HepG2 (cell line): Measurements from ENCODE around the gene RIPK1. TPM values are rescaled to one million over a fixed set of nuclear protein-coding genes. Genes with fewer than 3 reads are reported as not detected.

Experiments
- FOXO1 ChIP-seq: sonication (generic); formaldehyde crosslinking; IDR thresholded peaks from 2 replicates; pipeline ENCODE4 v1.4.0; 2020; ENCODE audit warnings: missing genetic modification reagents
- HNF1A ChIP-seq, 2 experiments: sonication (generic) in 1 of 2; formaldehyde crosslinking in 1 of 2; IDR thresholded peaks; 2 replicates each; pipeline versions ENCODE4 v1.4.0 to v1.6.1; 2016 to 2020; ENCODE audit warnings: borderline replicate concordance in 1 of 2, low read depth in 1 of 2, mild to moderate bottlenecking in 1 of 2, missing genetic modification reagents in 1 of 2
- HOXD1 ChIP-seq: sonication (generic); formaldehyde crosslinking; IDR thresholded peaks from 2 replicates; pipeline ENCODE4 v1.5.0; 2020; ENCODE audit warnings: missing genetic modification reagents
- NFIC ChIP-seq: IDR thresholded peaks from 2 replicates; pipeline ENCODE4 v1.6.1; 2012; ENCODE audit warnings: mild to moderate bottlenecking, low read length, inconsistent platforms
- NFYB ChIP-seq: sonication (generic); formaldehyde crosslinking; IDR thresholded peaks from 2 replicates; pipeline ENCODE4 v1.4.0; 2020; ENCODE audit warnings: missing genetic modification reagents
- REST ChIP-seq, 2 experiments: IDR thresholded peaks; 2 replicates each; pipeline ENCODE4 v1.6.1; 2011 to 2012; ENCODE audit warnings: low read length in 2 of 2, borderline replicate concordance in 1 of 2, low read depth in 1 of 2, mild to moderate bottlenecking in 1 of 2, moderate library complexity in 1 of 2
- SNAPC5 ChIP-seq: sonication (generic); formaldehyde crosslinking; IDR thresholded peaks from 2 replicates; pipeline ENCODE4 v1.8.1; 2023; ENCODE audit warnings: mild to moderate bottlenecking, missing genetic modification reagents, borderline replicate concordance
- ZNF101 ChIP-seq: sonication (generic); formaldehyde crosslinking; IDR thresholded peaks from 2 replicates; pipeline ENCODE4 v1.4.0; 2020; ENCODE audit warnings: mild to moderate bottlenecking, low read depth, missing genetic modification reagents, borderline replicate concordance
- ZNF17 ChIP-seq: sonication (generic); formaldehyde crosslinking; IDR thresholded peaks from 2 replicates; pipeline ENCODE4 v1.5.0; 2020; ENCODE audit warnings: mild to moderate bottlenecking, missing genetic modification reagents
- ZNF253 ChIP-seq: sonication (generic); formaldehyde crosslinking; IDR thresholded peaks from 2 replicates; pipeline ENCODE4 v1.8.0; 2022; ENCODE audit warnings: mild to moderate bottlenecking, missing genetic modification reagents, borderline replicate concordance
- ZNF30 ChIP-seq: sonication (generic); formaldehyde crosslinking; IDR thresholded peaks from 2 replicates; pipeline ENCODE4 v1.5.0; 2020; ENCODE audit warnings: mild to moderate bottlenecking, missing genetic modification reagents
- ZNF331 ChIP-seq: sonication (generic); formaldehyde crosslinking; IDR thresholded peaks from 2 replicates; pipeline ENCODE4 v1.4.0; 2020; ENCODE audit warnings: missing genetic modification reagents
- ZNF646 ChIP-seq: sonication (generic); formaldehyde crosslinking; IDR thresholded peaks from 2 replicates; pipeline ENCODE4 v1.9.0; 2021; ENCODE audit warnings: mild to moderate bottlenecking, missing genetic modification reagents
- polyA plus RNA-seq, 8 experiments: library from polyadenylated mRNA; depleted of rRNA in 3 of 8; stranded (reverse) in 7 of 8; unstranded in 1 of 8; fragments of >200 nt; fragmentation: Illumina TruSeq in 4 of 8; extraction: Trizol in 4 of 8; gene quantifications; 2 replicates each; pipeline versions ENCODE4 v1.2.1 to v1.2.3, GENCODE V29; 2011 to 2016; ENCODE audit warnings: low read depth in 4 of 8, missing spikeins in 1 of 8, mixed read lengths in 1 of 8; ENCODE audit not compliant: insufficient read depth in 1 of 8
- total RNA-seq, 5 experiments: library from RNA; depleted of rRNA; stranded (reverse); fragments of >200 nt; fragmentation: Illumina TruSeq; extraction: Trizol; gene quantifications; 2 replicates each; pipeline ENCODE4 v1.2.3, GENCODE V29; 2016; ENCODE audit warnings: low read depth in 1 of 5

Gene RIPK1
- total and polyA plus RNA-seq, 2 of the 13 experiments (the other 11 are each of a cell fraction or from before 2014, with no cell fraction given), result 9.0 to 10.3 TPM

- TF ChIP-seq HNF1A (IDR thresholded peaks at IDR 0.05; ENCODE audit: low read depth) (no peak), HNF1A (CRISPR knock-in tag; IDR thresholded peaks at IDR 0.05; ENCODE audit: borderline replicate concordance) (peak; percentile 47; the same call in 1 of the 2 replicates), ZNF101 (CRISPR knock-in tag) (no peak; the same call in 1 of the 2 replicates), ZNF30 (CRISPR knock-in tag) (no peak; the same call in 1 of the 2 replicates), SNAPC5 (CRISPR knock-in tag) (no peak), ZNF331 (CRISPR knock-in tag) (peak; percentile 83), ZNF253 (CRISPR knock-in tag) (peak; percentile 97), REST (IDR thresholded peaks at IDR 0.05; ENCODE audit: borderline replicate concordance in 1 of 2, low read depth in 1 of 2, low read length in 2 of 2) (peak in 1 of 2 experiments; percentile 66; a peak in 1 of 4 replicates), NFIC (no peak), ZNF17 (CRISPR knock-in tag) (no peak), FOXO1 (CRISPR knock-in tag) (peak; percentile 42; the same call in 1 of the 2 replicates), NFYB (CRISPR knock-in tag) (0 out of 2 replicates have a peak, but pooled peaks have one; percentile 33), ZNF646 (CRISPR knock-in tag) (no peak), HOXD1 (peak; percentile 74; the same call in 1 of the 2 replicates)
Measured at GRCh38 chr6:3157131-3157933, 89.0 kb downstream of the RIPK1 start, which contains the start of gene TUBB2A (continued).
